K562 (cell line): ENCODE measurements around the gene HS3ST5. TPM values are rescaled to one million over a fixed set of nuclear protein-coding genes. Genes with fewer than 3 reads are reported as not detected.

ENCODE experiments used
- COPS2 ChIP-seq: fragments of 450-650 bp; conservative IDR thresholded peaks from 2 replicates; pipeline ENCODE4 v1.6.1; 2016; ENCODE audit warnings: mild to moderate bottlenecking, moderate library complexity
- ETV5 ChIP-seq: sonication (generic); formaldehyde crosslinking; IDR thresholded peaks from 2 replicates; pipeline ENCODE4 v1.4.0; 2020; ENCODE audit warnings: low read depth, mild to moderate bottlenecking, missing genetic modification reagents
- FOXP1 ChIP-seq: sonication (generic); formaldehyde crosslinking; IDR thresholded peaks from 2 replicates; pipeline ENCODE4 v1.8.0; 2022; ENCODE audit warnings: mild to moderate bottlenecking, missing genetic modification reagents
- HMBOX1 ChIP-seq: sonication (generic); IDR thresholded peaks from 2 replicates; pipeline ENCODE4 v1.6.1; 2016
- NFIX ChIP-seq: fragments of 250-450 bp; sonication (Bioruptor Pico); IDR thresholded peaks from 2 replicates; pipeline ENCODE4 v1.4.0; 2020; ENCODE audit warnings: low read depth, mild to moderate bottlenecking, moderate library complexity
- UBTF ChIP-seq, 2 experiments: IDR thresholded peaks; 2 replicates each; pipeline ENCODE4 v1.6.1; 2012; ENCODE audit warnings: improper control_type of control experiment in 2 of 2, low read depth in 2 of 2, low read length in 2 of 2, borderline replicate concordance in 1 of 2
- WHSC1 ChIP-seq: IDR thresholded peaks from one replicate; pipeline ENCODE4 v1.6.1; 2012; ENCODE audit warnings: low read length, control low read depth, inconsistent platforms
- ZBTB33 ChIP-seq: sonication (generic); formaldehyde crosslinking; IDR thresholded peaks from 2 replicates; pipeline ENCODE4 v1.8.1; 2023; ENCODE audit warnings: mild to moderate bottlenecking, missing genetic modification reagents
- ZNF518B ChIP-seq: fragments of 250-450 bp; sonication (Bioruptor Pico); IDR thresholded peaks from 2 replicates; pipeline ENCODE4 v1.5.0; 2021; ENCODE audit warnings: mild to moderate bottlenecking, moderate library complexity
- polyA plus RNA-seq, 8 experiments: library from polyadenylated mRNA; depleted of rRNA in 4 of 8; stranded (reverse) in 5 of 8; unstranded in 3 of 8; fragments of >200 nt; fragmentation: Nextera tagmentation in 2 of 8; fragmentation: Illumina TruSeq in 1 of 8; extraction: Ambion mirVana in 2 of 8; extraction: Trizol in 1 of 8; gene quantifications; 2 replicates each; pipeline versions ENCODE4 v1.2.1 to v1.2.3, GENCODE V29; 2011 to 2014; ENCODE audit warnings: inconsistent platforms in 1 of 8, missing spikeins in 1 of 8
- total RNA-seq, 7 experiments: library from RNA; depleted of rRNA in 6 of 7; stranded (reverse); fragments of >200 nt in 6 of 7; fragmentation: Illumina TruSeq in 2 of 7; extraction: Trizol in 2 of 7; gene quantifications; 2 replicates each; pipeline versions ENCODE4 v1.2.1 to v1.2.3, GENCODE V29; 2011 to 2021; ENCODE audit warnings: low replicate concordance in 1 of 7

The HS3ST5 gene
- total and polyA plus RNA-seq, 9 of the 15 experiments (the other 6 are each of a cell fraction or from before 2014, with no cell fraction given) = not detected

DNA sequence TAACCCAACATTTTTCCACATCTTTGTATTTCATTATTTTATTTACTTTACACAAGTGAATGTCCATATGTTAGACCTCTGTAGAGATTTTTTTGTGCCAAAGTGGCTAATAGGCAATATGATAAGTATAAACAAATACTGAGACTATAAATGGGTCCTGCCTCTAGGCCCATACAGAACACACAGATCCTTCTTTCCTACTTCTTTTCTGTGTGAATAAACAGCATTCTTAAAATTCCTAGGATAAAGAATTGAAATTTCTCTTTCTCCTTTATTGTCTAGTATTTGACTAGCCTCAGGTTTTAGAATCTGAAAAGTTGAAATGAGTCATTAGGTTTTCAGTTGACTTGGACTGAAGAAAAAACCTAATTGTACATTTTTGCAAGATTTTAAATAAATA lies 46.3 kb upstream of the HS3ST5 start (continued):
- TF ChIP-seq UBTF (IDR thresholded peaks at IDR 0.05; ENCODE audit: borderline replicate concordance in 1 of 2, low read depth in 2 of 2, low read length in 2 of 2) = no peak
- TF ChIP-seq NFIX (CRISPR knock-in tag) = no peak
- no peak for TF ChIP-seq HMBOX1
- TF ChIP-seq ZBTB33 (CRISPR knock-in tag) = no peak
- TF ChIP-seq ZNF518B (CRISPR knock-in tag) = no peak
- no peak for TF ChIP-seq COPS2
- no peak for TF ChIP-seq FOXP1 (CRISPR knock-in tag)
- TF ChIP-seq ETV5 = no peak
- TF ChIP-seq WHSC1 = no peak
